Lower leg skin (tissue), 3 donors: Measurements from ENCODE around the gene DENND5A.

ENCODE experiments used
- POLR2A ChIP-seq, 2 donors: fragments of 450-650 bp; IDR thresholded peaks; one replicate each; pipeline ENCODE4 v1.6.1; 2016 to 2017; ENCODE audit warnings: antibody characterized with exemption in 2 of 2, mild to moderate bottlenecking in 1 of 2, moderate library complexity in 1 of 2
- TF ChIP-seq, protein P1 (sequence below), 3 donors: fragments of 450-650 bp; IDR thresholded peaks; one replicate each; pipeline ENCODE4 v1.5.1; 2016; ENCODE audit warnings: antibody characterized with exemption in 3 of 3, mild to moderate bottlenecking in 3 of 3, moderate library complexity in 2 of 3

DNA sequence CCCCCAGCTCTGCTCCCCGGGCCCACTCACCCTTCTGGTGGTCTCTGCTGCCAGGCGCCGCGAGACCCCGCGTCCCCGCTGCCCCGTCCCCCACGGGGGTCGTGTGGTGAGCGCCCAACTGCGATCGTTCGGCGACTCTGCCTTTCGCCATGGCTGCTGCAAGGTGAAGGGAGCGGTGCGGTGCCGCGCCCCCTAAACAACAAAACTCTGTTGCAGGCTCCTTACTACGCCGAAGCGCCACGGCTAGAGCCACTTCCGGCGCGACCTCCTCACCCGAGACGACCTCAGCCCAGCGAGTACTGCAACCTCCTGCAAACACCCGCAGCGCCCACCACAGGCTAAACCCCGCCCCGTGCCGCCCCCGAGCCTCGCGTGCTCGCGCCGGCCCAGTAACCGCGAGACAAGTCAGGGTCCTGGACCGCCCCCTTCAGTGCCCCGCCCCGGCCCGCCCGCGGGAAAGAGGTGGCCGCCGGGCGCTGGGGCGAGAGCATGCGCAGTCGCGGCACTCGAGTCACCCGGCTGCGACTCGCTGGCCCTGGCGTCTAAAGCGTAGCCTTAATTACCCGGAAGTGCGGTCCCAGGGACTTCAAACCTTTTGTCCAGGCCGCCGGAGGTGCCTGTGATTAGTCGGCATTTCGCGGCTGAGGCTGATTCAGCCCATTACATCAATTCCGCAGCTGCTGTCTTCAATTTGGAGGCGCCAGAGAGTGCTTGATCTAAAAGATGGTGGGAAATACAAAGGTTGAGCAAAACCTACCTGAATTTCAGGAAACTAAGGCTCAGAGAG, 49.3 kb upstream of the DENND5A start, which contains the start of gene TMEM41B:
- TF ChIP-seq, protein P1, sequence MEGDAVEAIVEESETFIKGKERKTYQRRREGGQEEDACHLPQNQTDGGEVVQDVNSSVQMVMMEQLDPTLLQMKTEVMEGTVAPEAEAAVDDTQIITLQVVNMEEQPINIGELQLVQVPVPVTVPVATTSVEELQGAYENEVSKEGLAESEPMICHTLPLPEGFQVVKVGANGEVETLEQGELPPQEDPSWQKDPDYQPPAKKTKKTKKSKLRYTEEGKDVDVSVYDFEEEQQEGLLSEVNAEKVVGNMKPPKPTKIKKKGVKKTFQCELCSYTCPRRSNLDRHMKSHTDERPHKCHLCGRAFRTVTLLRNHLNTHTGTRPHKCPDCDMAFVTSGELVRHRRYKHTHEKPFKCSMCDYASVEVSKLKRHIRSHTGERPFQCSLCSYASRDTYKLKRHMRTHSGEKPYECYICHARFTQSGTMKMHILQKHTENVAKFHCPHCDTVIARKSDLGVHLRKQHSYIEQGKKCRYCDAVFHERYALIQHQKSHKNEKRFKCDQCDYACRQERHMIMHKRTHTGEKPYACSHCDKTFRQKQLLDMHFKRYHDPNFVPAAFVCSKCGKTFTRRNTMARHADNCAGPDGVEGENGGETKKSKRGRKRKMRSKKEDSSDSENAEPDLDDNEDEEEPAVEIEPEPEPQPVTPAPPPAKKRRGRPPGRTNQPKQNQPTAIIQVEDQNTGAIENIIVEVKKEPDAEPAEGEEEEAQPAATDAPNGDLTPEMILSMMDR (IDR thresholded peaks at IDR 0.05) = no peak
- TF ChIP-seq POLR2A (IDR thresholded peaks at IDR 0.05) = no peak
